GF-D8 (cell line): Measurements from ENCODE around the gene TRAPPC4.
"Not testable (repeated sequence)": the region's sequence is repeated elsewhere in the genome, so short reads cannot be mapped to it uniquely, and the experiment has no call there.

Experiments
- DNase-seq: peaks from one replicate; lab custom pipeline; 2025; lab: John Stamatoyannopoulos, UW

TRAPPC4 gene

GRCh38 chr11:119034813-119035212 is 16.2 kb downstream of the TRAPPC4 start:
- no peak for DNase-seq

GRCh38 chr11:119038884-119039283 is 20.3 kb downstream of the TRAPPC4 start:
- DNase-seq: no peak

- not testable (repeated sequence) for DNase-seq
Observed at GRCh38 chr11:119039471-119039870, 20.9 kb downstream of the TRAPPC4 start.

GRCh38 chr11:119041821-119042514 is 23.4 kb downstream of the TRAPPC4 start:
- DNase-seq: no peak

GRCh38 chr11:119042927-119043326 is 24.4 kb downstream of the TRAPPC4 start:
- no peak for DNase-seq

- no peak for DNase-seq
Observed at GRCh38 chr11:119044708-119045107, 26.1 kb downstream of the TRAPPC4 start.

GRCh38 chr11:119046489-119046888 is 27.9 kb downstream of the TRAPPC4 start:
- no peak for DNase-seq

- no peak for DNase-seq
Observed at GRCh38 chr11:119047205-119047604, 28.6 kb downstream of the TRAPPC4 start.

- DNase-seq: no peak
Observed at GRCh38 chr11:119048644-119049043, 30.1 kb downstream of the TRAPPC4 start.

- no peak for DNase-seq
Observed at GRCh38 chr11:119049081-119049480, 30.5 kb downstream of the TRAPPC4 start.

- no peak for DNase-seq
Observed at GRCh38 chr11:119051440-119052162, 33.0 kb downstream of the TRAPPC4 start.

GRCh38 chr11:119052163-119052814 is 33.7 kb downstream of the TRAPPC4 start:
- no peak for DNase-seq

GRCh38 chr11:119054418-119054817 is 35.9 kb downstream of the TRAPPC4 start:
- no peak for DNase-seq

GRCh38 chr11:119055901-119056300 is 37.3 kb downstream of the TRAPPC4 start:
- DNase-seq: peak; percentile 66

GRCh38 chr11:119056421-119056999 is 37.9 kb downstream of the TRAPPC4 start:
- DNase-seq: peak; percentile 40

GRCh38 chr11:119057000-119057769 is 38.6 kb downstream of the TRAPPC4 start, which contains the start of gene HYOU1:
TSS of gene HYOU1 (minus strand) at chr11:119057205. CDS start at chr11:119056160, 1,045 bp downstream.
- DNase-seq: peak; percentile 100

- not testable (repeated sequence) for DNase-seq
Observed at GRCh38 chr11:119059128-119059527, 40.6 kb downstream of the TRAPPC4 start.

GRCh38 chr11:119061256-119061655 is 42.7 kb downstream of the TRAPPC4 start:
- DNase-seq: no peak

GRCh38 chr11:119062779-119063178 is 44.2 kb downstream of the TRAPPC4 start:
- DNase-seq: no peak

- DNase-seq: peak; percentile 80
Observed at GRCh38 chr11:119065369-119065768, 46.8 kb downstream of the TRAPPC4 start.

GRCh38 chr11:119067371-119068222 is 49.0 kb downstream of the TRAPPC4 start, which contains the start of gene VPS11:
TSS of gene VPS11 (plus strand) at chr11:119067818. CDS start at chr11:119067824, 6 bp downstream.
- peak; percentile 100 for DNase-seq
